Upper lobe of left lung (tissue), 6 donors: ENCODE data around the gene MAP1LC3A. TPM values are rescaled to one million over a fixed set of nuclear protein-coding genes. Genes with fewer than 3 reads are reported as not detected.

Experiments used
- ATAC-seq, 2 donors: fragments of 200-7000 bp; cut with Tn5 transposase; one replicate each; pipeline ENCODE4 v1.9.1; 2022; ENCODE audit warnings: mild to moderate bottlenecking in 2 of 2, moderate library complexity in 2 of 2; ENCODE audit not compliant: low FRiP score in 2 of 2
- DNase-seq, 2 donors: peaks; one replicate each; pipeline ENCODE4 v3.0.0-alpha.2; 2019 to 2020
- H3K27ac ChIP-seq, 4 donors: fragments of 200-600 bp; sonication (generic); one replicate each; pipeline ENCODE4 v1.5.1; 2016 to 2019
- H3K27me3 ChIP-seq, 4 donors: fragments of 200-600 bp; sonication (generic); one replicate each; pipeline ENCODE4 v1.5.1; 2017 to 2019
- H3K36me3 ChIP-seq, 4 donors: fragments of 200-600 bp; sonication (generic); one replicate each; pipeline ENCODE4 v1.5.1; 2016 to 2019
- H3K4me1 ChIP-seq, 4 donors: fragments of 200-600 bp; sonication (generic); one replicate each; pipeline ENCODE4 v1.5.1; 2018 to 2019
- H3K4me3 ChIP-seq, 4 donors: fragments of 200-600 bp; sonication (generic); one replicate each; pipeline ENCODE4 v1.5.1; 2017 to 2019; ENCODE audit warnings: mild to moderate bottlenecking in 2 of 4, moderate library complexity in 1 of 4
- H3K9me3 ChIP-seq, 4 donors: fragments of 200-600 bp; sonication (generic); one replicate each; pipeline ENCODE4 v1.5.1; 2018 to 2019
- EP300 ChIP-seq, 4 donors: sonication (generic); formaldehyde crosslinking; IDR thresholded peaks; one replicate each; pipeline ENCODE4 v1.5.1; 2017; ENCODE audit warnings: antibody characterized with exemption in 4 of 4, control low read depth in 2 of 4
- POLR2A ChIP-seq, 4 donors: fragments of 450-650 bp; IDR thresholded peaks; one replicate each; pipeline ENCODE4 v1.5.1; 2016 to 2017; ENCODE audit warnings: antibody characterized with exemption in 4 of 4, mild to moderate bottlenecking in 2 of 4
- POLR2AphosphoS5 ChIP-seq, 2 donors: sonication (generic); formaldehyde crosslinking; IDR thresholded peaks; one replicate each; pipeline ENCODE4 v1.5.1; 2017; ENCODE audit warnings: antibody characterized with exemption in 2 of 2
- WGBS, 2 donors: methylation state at CpG; one replicate each; pipeline ENCODE4 v1.1.5; 2017 to 2018; 5-methylcytosine and 5-hydroxymethylcytosine counted together
- total RNA-seq, 6 donors: library from RNA; depleted of rRNA in 4 of 6; stranded (reverse); fragments of >200 nt in 4 of 6; gene quantifications; one replicate each; pipeline versions ENCODE4 v1.1.0 to v1.2.1, GENCODE V29; 2016 to 2021
- TF ChIP-seq, protein P1 (sequence below), 6 experiments: fragments of 450-650 bp in 4 of 6; fragments of 200-600 bp in 2 of 6; sonication (generic) in 2 of 6; IDR thresholded peaks; one replicate each; pipeline ENCODE4 v1.5.1; 2016 to 2019; ENCODE audit warnings: antibody characterized with exemption in 6 of 6
- donor health status: DM: no; HTN: no; CAD: no; lungs with moderate emphysema.
- donor health status: DM: no; HTN: yes; CAD: no; lungs with severe emphysema.

Gene MAP1LC3A
- total RNA-seq, 6 donors from 2014 or later: 41.9 to 148 (median 71.8) TPM

DNA sequence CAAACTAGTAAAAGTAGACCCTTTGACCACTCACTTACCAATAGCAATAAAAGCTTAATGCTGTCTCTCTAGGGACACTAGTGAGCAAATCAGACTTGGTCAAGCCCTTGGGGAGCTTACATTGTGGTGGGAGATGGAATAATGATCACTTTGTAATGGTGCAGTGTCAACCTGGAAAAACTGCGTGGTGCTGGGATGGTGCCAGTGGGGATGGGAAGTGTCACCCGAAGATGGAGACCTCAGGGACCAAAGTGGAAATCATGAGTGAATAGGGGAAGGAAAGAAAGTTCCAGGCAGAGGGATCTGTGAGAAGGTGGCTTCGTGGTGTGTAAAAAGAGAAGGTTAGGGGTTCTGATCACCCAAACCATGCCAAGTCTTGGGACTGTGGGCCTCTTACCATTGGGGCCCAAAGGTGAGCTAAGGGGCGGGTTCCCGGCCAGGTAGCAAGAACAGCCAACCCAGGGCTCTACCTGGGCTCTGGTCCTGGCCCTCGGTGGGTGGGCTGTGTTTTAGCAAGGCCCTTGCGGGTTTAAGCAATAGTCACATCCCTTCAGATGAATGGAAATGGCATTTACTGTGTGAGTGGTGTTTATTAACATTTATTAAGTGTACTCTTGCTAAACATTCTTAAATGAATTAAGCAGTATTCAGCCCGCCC, 26.8 kb upstream of the MAP1LC3A start:
- DNase-seq (no peak), ATAC-seq (no peak)
- H3K36me3 ChIP-seq: peaks cover 33 to 93% (median 83%) of the 10 kb centered on the region in 4 donors
- peaks cover 20 to 35% (median 22%) of the 10 kb centered on the region in 4 donors for H3K4me1 ChIP-seq
- 77 to 90% methylated on average over 8 of the region's 8 CpGs for WGBS, 2 donors
- peak overlapping the region in 1 of 4 donors; percentile 20 for H3K27ac ChIP-seq
- H3K4me3 ChIP-seq: no peak overlapping the region
- TF ChIP-seq POLR2A (IDR thresholded peaks at IDR 0.05) (no peak), EP300 (IDR thresholded peaks at IDR 0.05) (no peak), POLR2AphosphoS5 (IDR thresholded peaks at IDR 0.05) (no peak)
- TF ChIP-seq, protein P1, sequence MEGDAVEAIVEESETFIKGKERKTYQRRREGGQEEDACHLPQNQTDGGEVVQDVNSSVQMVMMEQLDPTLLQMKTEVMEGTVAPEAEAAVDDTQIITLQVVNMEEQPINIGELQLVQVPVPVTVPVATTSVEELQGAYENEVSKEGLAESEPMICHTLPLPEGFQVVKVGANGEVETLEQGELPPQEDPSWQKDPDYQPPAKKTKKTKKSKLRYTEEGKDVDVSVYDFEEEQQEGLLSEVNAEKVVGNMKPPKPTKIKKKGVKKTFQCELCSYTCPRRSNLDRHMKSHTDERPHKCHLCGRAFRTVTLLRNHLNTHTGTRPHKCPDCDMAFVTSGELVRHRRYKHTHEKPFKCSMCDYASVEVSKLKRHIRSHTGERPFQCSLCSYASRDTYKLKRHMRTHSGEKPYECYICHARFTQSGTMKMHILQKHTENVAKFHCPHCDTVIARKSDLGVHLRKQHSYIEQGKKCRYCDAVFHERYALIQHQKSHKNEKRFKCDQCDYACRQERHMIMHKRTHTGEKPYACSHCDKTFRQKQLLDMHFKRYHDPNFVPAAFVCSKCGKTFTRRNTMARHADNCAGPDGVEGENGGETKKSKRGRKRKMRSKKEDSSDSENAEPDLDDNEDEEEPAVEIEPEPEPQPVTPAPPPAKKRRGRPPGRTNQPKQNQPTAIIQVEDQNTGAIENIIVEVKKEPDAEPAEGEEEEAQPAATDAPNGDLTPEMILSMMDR (IDR thresholded peaks at IDR 0.05): no peak
- H3K9me3 ChIP-seq: no peaks in the 10 kb centered on the region
- no peaks in the 10 kb centered on the region for H3K27me3 ChIP-seq

GRCh38 chr20:34532320-34532719, 26.2 kb upstream of the MAP1LC3A start:
- no peak overlapping the region for H3K4me3 ChIP-seq
- H3K36me3 ChIP-seq: peaks cover 31 to 93% (median 83%) of the 10 kb centered on the region in 4 donors
- DNase-seq: no peak
- ATAC-seq: no peak
- peaks cover 16 to 29% (median 17%) of the 10 kb centered on the region in 4 donors for H3K4me1 ChIP-seq
- no peaks in the 10 kb centered on the region for H3K9me3 ChIP-seq
- 86% methylated on average over 8 of the region's 8 CpGs for WGBS, 2 donors
- no peak overlapping the region for H3K27ac ChIP-seq
- TF ChIP-seq, protein P1 (IDR thresholded peaks at IDR 0.05): no peak
- no peak for TF ChIP-seq EP300 (IDR thresholded peaks at IDR 0.05)
- TF ChIP-seq POLR2AphosphoS5 (IDR thresholded peaks at IDR 0.05): no peak
- TF ChIP-seq POLR2A (IDR thresholded peaks at IDR 0.05): no peak
- no peaks in the 10 kb centered on the region for H3K27me3 ChIP-seq

GRCh38 chr20:34532756-34533155, 25.8 kb upstream of the MAP1LC3A start:
- H3K4me3 ChIP-seq: no peak overlapping the region
- DNase-seq (no peak), ATAC-seq (no peak)
- H3K27me3 ChIP-seq: no peaks in the 10 kb centered on the region
- peaks cover 28 to 93% (median 81%) of the 10 kb centered on the region in 4 donors for H3K36me3 ChIP-seq
- peaks cover 16 to 28% (median 17%) of the 10 kb centered on the region in 4 donors for H3K4me1 ChIP-seq
- H3K9me3 ChIP-seq: no peaks in the 10 kb centered on the region
- H3K27ac ChIP-seq: no peak overlapping the region
- 87 to 95% methylated on average over 5 to 7 of the region's 7 CpGs for WGBS, 2 donors
- no peak for TF ChIP-seq POLR2AphosphoS5 (IDR thresholded peaks at IDR 0.05)
- no peak for TF ChIP-seq EP300 (IDR thresholded peaks at IDR 0.05)
- TF ChIP-seq, protein P1 (IDR thresholded peaks at IDR 0.05): no peak
- no peak for TF ChIP-seq POLR2A (IDR thresholded peaks at IDR 0.05)

DNA sequence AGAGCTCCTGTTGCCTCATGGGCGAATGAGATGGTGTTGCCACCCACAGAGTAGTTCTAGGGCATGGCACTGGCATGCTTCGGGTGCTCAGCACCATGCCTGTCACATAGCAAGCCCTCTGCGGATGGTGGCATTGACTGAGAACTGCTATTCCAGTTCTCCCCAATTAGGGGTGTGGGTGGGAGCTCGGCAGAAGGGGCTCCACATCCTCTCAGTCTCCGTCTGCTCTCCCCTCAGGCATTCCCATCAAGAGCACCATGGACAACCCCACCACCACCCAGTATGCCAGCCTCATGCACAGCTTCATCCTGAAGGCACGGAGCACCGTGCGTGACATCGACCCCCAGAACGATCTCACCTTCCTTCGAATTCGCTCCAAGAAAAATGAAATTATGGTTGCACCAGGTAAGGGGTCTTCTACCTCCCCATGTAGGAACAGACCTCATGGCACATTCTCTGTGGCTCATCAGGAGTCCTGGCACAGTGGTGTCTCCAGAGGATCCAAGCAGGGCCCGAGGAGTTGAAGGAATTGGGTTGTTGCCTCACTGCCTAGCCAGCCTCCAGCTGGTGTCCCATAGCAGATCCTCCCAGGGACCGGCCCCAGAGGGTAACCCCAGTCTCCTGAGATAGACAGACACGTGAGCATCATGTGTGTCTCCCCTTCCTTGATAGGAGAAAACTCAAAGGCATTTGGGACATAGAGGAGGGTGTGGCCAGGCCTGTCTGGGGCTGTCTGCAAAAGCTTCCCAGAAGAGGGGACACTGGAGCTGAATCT, 23.9 kb upstream of the MAP1LC3A start:
- H3K27ac ChIP-seq: no peak overlapping the region
- TF ChIP-seq POLR2A (IDR thresholded peaks at IDR 0.05) (no peak), EP300 (IDR thresholded peaks at IDR 0.05) (no peak), POLR2AphosphoS5 (IDR thresholded peaks at IDR 0.05) (no peak)
- TF ChIP-seq, protein P1 (IDR thresholded peaks at IDR 0.05): no peak
- H3K9me3 ChIP-seq: no peaks in the 10 kb centered on the region
- no peak for DNase-seq
- H3K36me3 ChIP-seq: peaks cover 28 to 84% (median 74%) of the 10 kb centered on the region in 4 donors
- H3K4me3 ChIP-seq: no peak overlapping the region
- no peaks in the 10 kb centered on the region for H3K27me3 ChIP-seq
- H3K4me1 ChIP-seq: peaks cover 4 to 15% (median 8%) of the 10 kb centered on the region in 4 donors
- WGBS, 2 donors: 95% methylated on average over 10 to 15 of the region's 15 CpGs
- ATAC-seq: no peak
